Fibroblast of pulmonary artery (primary cell): ENCODE measurements around the gene CDX1.

Source experiments
- DNase-seq: peaks from one replicate; pipeline ENCODE4 v3.0.0-alpha.2; 2010; ENCODE audit warnings: low read depth
- H3K4me3 ChIP-seq: replicated peaks from 2 replicates; pipeline ENCODE4 v1.5.1; 2011; ENCODE audit warnings: low read depth, mild to moderate bottlenecking, control low read depth, low read length, moderate library complexity
- CTCF ChIP-seq: IDR thresholded peaks from 2 replicates; pipeline ENCODE4 v1.5.1; 2011; ENCODE audit warnings: mild to moderate bottlenecking, control low read depth, low read length, inconsistent platforms; ENCODE audit errors: missing control alignments

Gene CDX1

GRCh38 chr5:150141544-150142184 lies 24.9 kb upstream of the CDX1 start:
- H3K4me3 ChIP-seq, result no peak overlapping the region
- DNase-seq, result peak; percentile 65
- TF ChIP-seq CTCF, result no peak

- DNase-seq, result no peak
- no peak for TF ChIP-seq CTCF
- H3K4me3 ChIP-seq, result no peak overlapping the region
These were observed 24.2 kb upstream of the CDX1 start for GRCh38 chr5:150142185-150142958.

GRCh38 chr5:150142959-150143349 lies 23.6 kb upstream of the CDX1 start:
- no peak for TF ChIP-seq CTCF
- DNase-seq, result peak; percentile 93
- no peak overlapping the region for H3K4me3 ChIP-seq

- no peak for TF ChIP-seq CTCF
- peak; percentile 94 for DNase-seq
- peak overlapping the region; percentile 29 for H3K4me3 ChIP-seq
These were observed 23.0 kb upstream of the CDX1 start for GRCh38 chr5:150143350-150144245.

GRCh38 chr5:150144246-150144801 lies 22.3 kb upstream of the CDX1 start:
- DNase-seq, result peak; percentile 96
- TF ChIP-seq CTCF, result no peak
- H3K4me3 ChIP-seq, result peak overlapping the region; percentile 29

- TF ChIP-seq CTCF, result no peak
- peak overlapping the region; percentile 29 for H3K4me3 ChIP-seq
- DNase-seq, result peak; percentile 42
These were observed 21.7 kb upstream of the CDX1 start for GRCh38 chr5:150144879-150145278.
